ENCODE data around the gene MYADML2.

- no peak for TF ChIP-seq POLR2A (IDR thresholded peaks at IDR 0.05)
- no peak for TF ChIP-seq CTCF (IDR thresholded peaks at IDR 0.05 in 4 of 5, conservative IDR thresholded peaks at IDR 0.05 in 1 of 5)
Observed at GRCh38 chr17:81980707-81981343, 33.8 kb upstream of the MYADML2 start.
